HG02759 (cell line): ENCODE measurements around the gene EPN1.

Experiments
- ATAC-seq: cut with Tn5 transposase; IDR thresholded peaks from one replicate; pipeline ENCODE4 v1.9.1; 2021; ENCODE audit warnings: mild to moderate bottlenecking, moderate library complexity; ENCODE audit not compliant: unreplicated experiment

Gene EPN1

GRCh38 chr19:55674841-55675660, at the start of gene EPN1:
Gene EPN1 (plus strand): TSS chr19:55675226. CDS start chr19:55678628, 3,402 bp downstream.
- ATAC-seq, result peak; percentile 73

GRCh38 chr19:55626350-55626749, 48.7 kb upstream of the EPN1 start:
- no peak for ATAC-seq

- ATAC-seq, result no peak
These were observed 42.6 kb upstream of the EPN1 start for GRCh38 chr19:55632463-55632834.

GRCh38 chr19:55633861-55634260, 41.2 kb upstream of the EPN1 start:
- ATAC-seq, result no peak

GRCh38 chr19:55635334-55635717, 39.7 kb upstream of the EPN1 start:
- no peak for ATAC-seq

- no peak for ATAC-seq
These were observed 39.1 kb upstream of the EPN1 start for GRCh38 chr19:55635856-55636440.

- ATAC-seq, result no peak
These were observed 38.3 kb upstream of the EPN1 start for GRCh38 chr19:55636723-55637122.

- ATAC-seq, result no peak
These were observed 37.5 kb upstream of the EPN1 start for GRCh38 chr19:55637534-55637933.

GRCh38 chr19:55638864-55639359, 36.1 kb upstream of the EPN1 start:
- no peak for ATAC-seq

GRCh38 chr19:55640043-55640576, 34.9 kb upstream of the EPN1 start:
- ATAC-seq, result no peak

- ATAC-seq, result peak; percentile 41
These were observed 34.2 kb upstream of the EPN1 start, which contains the start of gene ZNF580 for GRCh38 chr19:55640577-55641425. Gene ZNF580 (plus strand): TSS chr19:55641002. CDS start chr19:55642509, 1,507 bp downstream.

- ATAC-seq, result no peak
These were observed 33.4 kb upstream of the EPN1 start for GRCh38 chr19:55641426-55642152.

GRCh38 chr19:55642153-55643002, 32.6 kb upstream of the EPN1 start:
- ATAC-seq, result no peak

- peak; percentile 28 for ATAC-seq
These were observed 31.8 kb upstream of the EPN1 start, which contains the start of gene ZNF581 for GRCh38 chr19:55643003-55643886. Gene ZNF581 (plus strand): TSS chr19:55643649. CDS start chr19:55644572, 923 bp downstream.

- no peak for ATAC-seq
These were observed 31.2 kb upstream of the EPN1 start for GRCh38 chr19:55643887-55644176.

GRCh38 chr19:55644191-55644833, 30.7 kb upstream of the EPN1 start:
- ATAC-seq, result no peak

- ATAC-seq, result no peak
These were observed 30.0 kb upstream of the EPN1 start for GRCh38 chr19:55644842-55645511.

- no peak for ATAC-seq
These were observed 29.5 kb upstream of the EPN1 start for GRCh38 chr19:55645512-55645881.
